ENCODE results near the gene DDX25.
A peak's percentile ranks its signal among the peaks of the same experiment; 100 is the strongest.
"Not testable (repeated sequence)": the region's sequence is repeated elsewhere in the genome, so short reads cannot be mapped to it uniquely, and the experiment has no call there.

DDX25 gene

DNA sequence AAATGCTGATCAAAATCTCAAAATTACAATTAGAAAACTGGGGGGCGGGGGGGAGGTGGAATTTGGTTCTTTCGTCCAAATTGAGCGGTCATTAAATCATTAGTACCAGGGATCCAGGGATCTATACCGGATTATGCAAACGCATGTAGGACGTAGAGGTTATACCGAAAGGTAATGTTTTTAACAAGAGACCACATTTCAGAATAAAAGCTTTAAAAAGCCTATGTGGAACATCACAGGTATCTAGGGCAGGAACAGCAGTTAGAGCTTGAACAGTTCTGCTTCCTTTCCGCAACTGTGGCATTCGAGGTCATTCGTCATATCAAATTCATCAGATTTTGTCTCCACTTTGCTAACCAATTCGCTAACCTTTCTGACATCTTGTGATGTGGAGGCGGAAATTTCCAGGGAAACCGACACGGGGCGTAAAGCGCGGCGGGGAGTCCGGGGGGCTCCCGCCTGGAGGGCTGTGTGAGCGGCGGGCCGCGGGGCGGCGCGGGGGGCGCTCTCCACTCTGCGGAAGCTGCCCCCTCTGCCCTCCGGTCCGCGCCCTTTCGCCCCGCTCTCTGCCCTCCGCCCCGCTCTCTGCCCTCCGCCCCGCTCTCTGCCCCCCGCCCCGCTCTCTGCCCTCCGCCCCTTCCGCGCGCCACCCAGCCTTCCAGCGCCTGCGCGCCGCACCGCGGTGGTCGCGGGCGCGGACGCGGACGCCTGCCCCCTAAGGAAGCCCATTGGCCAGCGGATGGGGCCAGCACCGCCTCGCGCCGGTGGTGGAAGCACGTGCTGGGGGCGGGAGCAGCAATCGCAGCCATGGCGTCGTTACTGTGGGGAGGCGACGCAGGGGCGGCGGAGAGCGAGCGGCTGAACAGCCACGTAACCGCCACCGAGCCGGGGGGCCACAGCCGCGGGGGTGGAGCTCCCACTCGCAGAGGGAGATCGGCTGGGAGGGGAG, at the start of gene DDX25:
TSS of gene DDX25 (plus strand) at position 798 of the 949 bp plus-strand sequence. CDS start at position 808, 10 bp downstream.
- no peak for DNase-seq

GRCh38 chr11:125857670-125858069, 46.6 kb upstream of the DDX25 start:
- not testable (repeated sequence) for DNase-seq

DNA sequence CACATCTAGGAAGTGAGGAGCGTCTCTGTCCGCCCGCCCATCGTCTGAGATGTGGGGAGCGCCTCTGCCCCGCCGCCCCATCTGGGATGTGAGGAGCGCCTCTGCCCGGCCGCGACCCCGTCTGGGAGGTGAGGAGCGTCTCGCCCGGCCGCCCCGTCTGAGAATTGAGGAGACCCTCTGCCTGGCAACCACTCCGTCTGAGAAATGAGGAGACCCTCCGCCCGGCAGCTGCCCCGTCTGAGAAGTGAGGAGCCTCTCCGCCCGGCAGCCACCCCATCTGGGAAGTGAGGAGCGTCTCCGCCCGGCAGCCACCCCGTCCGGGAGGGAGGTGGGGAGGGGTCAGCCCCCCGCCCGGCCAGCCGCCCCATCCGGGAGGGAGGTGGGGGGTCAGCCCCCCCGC, 41.5 kb upstream of the DDX25 start:
- not testable (repeated sequence) for DNase-seq

GRCh38 chr11:125865354-125865753, 39.0 kb upstream of the DDX25 start:
- DNase-seq: not testable (repeated sequence)

GRCh38 chr11:125869521-125869920, 34.8 kb upstream of the DDX25 start:
- no peak for DNase-seq

GRCh38 chr11:125871391-125872137, 32.7 kb upstream of the DDX25 start:
- DNase-seq: no peak

GRCh38 chr11:125872138-125872491, 32.2 kb upstream of the DDX25 start:
- peak; percentile 16 for DNase-seq

DNA sequence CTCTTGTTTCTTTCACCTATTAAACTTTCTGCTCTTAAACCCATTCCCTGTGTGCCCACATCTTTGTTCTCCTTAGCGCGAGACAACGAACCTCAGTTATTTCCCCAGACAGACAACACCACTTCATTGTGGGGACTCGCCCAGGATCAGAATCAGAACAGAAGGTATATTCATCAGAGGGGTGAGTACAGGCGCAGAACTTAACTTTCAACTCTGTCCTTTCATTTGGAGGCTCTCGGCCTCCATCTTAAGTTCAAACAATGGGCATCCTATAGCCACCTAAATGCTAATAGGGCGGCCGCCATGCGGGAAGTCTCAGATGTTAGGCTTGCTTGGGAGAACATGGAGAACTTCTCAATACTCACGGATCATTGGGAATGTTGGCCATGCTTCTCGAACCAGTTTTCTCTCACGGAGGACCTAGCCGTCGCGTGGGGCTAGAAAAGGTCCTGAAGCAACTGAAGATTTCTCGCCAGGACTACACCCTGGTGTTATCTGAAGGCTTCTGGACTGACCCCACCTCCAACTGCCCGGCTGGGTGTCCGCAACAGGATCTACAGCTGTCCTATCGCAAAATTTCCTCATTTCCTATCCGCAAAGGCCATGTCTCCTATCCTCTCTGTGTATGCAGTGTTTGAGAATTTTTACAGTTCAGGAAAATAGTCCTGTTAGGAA, 30.3 kb upstream of the DDX25 start:
- DNase-seq: no peak

- peak; percentile 52 for DNase-seq
These were observed 29.7 kb upstream of the DDX25 start for GRCh38 chr11:125874556-125875124.

- no peak for DNase-seq
These were observed 23.0 kb upstream of the DDX25 start for GRCh38 chr11:125881291-125881690.

DNA sequence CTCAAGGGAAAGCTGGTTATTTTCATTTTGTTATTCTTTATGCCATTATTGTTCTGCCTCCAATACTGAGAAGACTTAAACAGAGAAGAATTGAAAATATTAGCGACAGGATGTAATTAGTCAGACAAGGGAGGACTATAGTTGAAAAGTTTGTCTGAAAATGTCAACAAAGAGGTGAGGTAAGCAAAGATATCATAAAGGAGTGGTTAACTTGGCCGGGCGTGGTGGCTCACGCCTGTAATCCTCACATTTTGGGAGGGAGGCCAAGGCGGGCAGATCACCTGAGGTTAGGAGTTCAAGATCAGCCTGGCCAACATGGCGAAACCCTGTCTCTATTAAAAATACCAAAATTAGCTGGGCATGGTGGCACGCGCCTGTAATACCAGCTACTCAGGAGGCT, 20.9 kb upstream of the DDX25 start:
- DNase-seq: no peak

- DNase-seq: peak; percentile 61
These were observed 17.3 kb upstream of the DDX25 start for GRCh38 chr11:125886997-125887372.

DNA sequence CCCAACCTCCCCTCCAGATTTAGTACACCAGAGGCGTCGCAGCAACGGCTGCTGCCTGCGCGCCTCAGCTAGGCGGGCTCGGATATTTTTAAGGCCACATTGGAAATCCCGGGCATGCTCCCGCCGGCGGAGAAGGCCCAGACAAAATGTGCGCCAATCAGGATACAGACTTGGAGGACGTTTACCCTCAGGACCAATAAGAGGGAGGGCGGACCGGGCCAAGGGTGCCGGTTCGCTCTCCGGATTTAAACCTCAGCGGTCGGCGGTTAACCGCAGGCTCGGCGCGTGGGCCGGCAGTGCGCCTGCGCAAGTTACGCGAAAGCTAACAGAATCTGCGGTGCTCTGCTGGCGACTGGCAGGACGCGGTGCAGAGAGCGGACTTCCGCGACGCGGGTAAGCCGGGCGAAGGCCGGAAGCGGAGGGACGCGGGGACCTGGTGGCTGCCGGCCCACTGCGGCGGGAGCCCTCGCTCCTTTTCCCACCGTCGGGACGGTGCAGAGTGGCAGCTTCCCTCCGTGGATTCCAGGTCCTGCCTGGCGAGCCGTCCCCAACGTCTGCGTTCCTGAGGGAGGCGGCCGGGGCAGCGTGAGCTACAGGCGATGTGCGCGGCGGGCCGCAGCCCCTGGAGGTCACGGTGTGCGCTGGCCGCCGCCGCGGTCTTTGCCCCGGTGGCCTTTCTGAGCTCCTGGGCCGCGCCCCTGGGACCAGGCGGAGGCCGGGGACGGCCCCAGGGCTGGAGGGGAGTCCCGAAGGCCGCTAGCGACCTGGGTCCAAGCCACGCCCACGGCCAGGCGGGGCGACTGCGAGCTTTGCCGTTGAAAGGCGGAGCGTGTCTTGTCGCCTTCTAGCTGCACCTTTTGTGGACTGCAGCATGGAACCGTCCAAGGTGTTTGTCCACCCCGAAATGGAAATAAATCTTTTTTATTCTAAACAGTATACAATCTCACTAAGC, 16.7 kb upstream of the DDX25 start, which contains the start of gene HYLS1:
TSS of gene HYLS1 (plus strand) at position 296 of the 952 bp plus-strand sequence. CDS start 11,701 bp downstream, outside the sequence.
- peak; percentile 93 for DNase-seq

GRCh38 chr11:125890447-125891100, 13.7 kb upstream of the DDX25 start:
- DNase-seq: no peak

DNA sequence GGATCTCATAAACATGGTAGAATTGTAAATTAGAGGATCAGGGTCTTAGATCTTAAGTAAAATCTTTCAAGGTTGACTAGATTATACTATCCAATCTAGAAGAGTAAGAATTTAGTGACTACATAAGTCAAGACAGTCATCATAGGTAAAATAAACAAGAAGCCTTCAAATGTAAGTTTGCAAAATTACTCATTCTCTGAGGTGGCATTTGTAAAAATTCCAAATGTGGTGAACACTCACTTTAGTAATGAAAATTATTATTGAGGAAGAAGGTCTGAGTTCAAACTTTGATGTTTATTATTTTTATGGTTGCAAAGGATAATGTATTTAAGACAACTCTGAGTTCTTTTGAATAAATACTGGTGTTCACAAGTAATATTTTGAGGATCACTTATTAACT, 12.2 kb upstream of the DDX25 start:
- no peak for DNase-seq

DNA sequence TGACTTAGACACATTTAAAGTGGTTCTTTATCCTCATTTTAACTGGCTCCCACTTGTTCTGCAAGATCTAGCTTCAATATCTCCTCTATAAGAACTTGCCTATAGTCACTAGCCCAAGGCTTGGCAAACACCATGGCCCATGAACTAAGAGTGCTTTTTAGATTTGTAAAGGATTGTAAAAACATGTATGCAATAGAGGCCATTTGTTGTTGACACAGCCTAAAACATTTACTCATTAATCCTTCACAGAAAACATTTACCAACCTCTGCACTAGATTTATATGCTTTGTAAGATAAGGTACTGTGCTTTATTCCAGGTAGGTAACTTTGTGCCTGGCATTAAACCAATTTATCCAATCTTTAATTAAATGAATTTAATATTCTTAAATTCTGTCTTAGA, 11.3 kb upstream of the DDX25 start:
- DNase-seq: no peak

- DNase-seq: no peak
These were observed 2.4 kb upstream of the DDX25 start for GRCh38 chr11:125901872-125902271.

DNA sequence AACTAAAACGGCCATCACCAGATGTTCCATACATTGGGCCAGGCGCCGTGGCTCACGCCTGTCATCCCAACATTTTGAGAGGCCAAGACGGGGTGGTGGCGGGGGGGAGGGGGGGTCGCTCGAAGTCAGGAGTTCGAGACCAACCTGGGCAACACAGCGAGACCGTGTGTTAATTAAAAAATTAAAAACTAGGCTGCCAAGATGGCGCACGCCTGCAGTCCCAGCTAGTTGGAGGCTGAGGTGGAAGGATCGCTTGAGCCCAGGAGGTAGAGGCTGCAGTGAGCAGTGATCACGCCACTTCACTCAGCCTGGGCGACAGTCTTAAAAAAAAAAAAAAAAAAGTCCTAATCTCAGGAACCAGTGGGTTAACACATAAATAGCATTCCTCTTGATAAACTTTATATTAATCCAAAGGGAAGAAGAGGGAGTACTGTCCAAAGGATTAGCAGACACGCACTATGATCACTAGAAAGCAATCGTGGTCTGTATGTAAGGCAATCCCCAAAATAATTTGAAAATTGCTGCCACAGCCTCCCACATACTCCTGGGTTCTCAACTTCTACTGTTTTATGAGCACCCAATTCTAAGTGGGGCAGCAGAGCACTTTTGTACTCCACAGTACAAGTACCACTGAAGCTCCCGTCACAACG, 1.9 kb upstream of the DDX25 start:
- no peak for DNase-seq

DNA sequence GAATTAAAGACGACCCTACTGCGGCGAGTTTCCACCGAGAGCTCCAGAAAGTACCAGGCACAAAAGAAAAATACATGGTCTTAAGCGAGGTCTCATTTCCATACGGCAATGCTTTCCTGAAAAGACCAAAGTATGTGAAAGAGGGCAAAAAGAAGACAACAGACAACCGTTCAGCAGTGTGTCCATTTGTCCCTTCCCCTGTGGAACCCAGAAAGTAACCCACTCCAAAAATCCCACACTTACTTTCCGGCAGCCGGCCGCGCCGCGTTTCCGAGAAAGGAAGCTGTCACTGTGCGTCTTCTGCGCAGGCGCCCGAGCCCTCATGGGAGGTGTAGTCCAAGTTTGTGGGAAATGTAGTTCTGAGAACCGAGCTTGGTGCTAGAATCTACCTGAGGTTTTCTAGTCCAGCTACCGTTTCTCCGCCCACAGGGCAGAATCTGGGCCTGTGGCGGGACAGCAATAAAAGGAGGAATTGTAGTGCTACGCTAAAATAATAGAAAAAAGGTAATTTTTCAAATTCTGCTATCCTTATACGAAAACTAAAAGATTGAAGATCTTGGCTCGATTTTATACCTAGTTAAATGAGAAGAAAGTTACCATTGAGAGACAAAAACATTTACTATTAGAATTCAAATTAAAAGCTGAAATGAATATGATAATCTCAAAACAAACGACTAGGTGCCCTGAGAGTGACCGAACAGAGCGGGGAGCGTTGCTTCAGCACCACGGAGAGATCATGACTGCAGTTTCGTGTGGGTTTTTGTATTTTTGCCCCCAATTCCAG, 1.2 kb upstream of the DDX25 start, which contains the start of gene PUS3:
TSS of gene PUS3 (minus strand) at position 280 of the 784 bp plus-strand sequence. CDS start 6,922 bp downstream, outside the sequence.
- DNase-seq: peak; percentile 85

DNA sequence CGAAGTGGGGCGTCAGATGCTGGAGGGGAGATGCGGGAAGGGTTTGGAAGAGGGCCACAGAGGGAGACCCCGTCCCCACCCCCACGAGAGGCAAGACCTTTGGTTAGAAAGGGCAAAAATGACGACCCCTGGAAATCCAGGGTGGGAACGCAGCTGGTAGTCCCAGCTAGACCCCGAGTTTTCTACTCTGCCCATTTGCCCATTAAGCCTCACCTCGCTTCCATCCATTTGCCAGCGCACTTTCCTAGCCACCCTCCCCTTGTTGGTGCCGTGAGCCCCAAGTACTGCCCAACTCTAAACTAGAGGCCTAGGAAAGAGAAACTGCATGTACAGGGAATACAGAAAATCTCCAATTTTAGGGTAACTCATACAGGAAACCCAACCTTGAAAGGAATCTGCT, 370 bp downstream of the DDX25 start:
- no peak for DNase-seq

Data from RPMI8226 (cell line).